ENCODE data around the gene BAHCC1.

BAHCC1 gene

DNA sequence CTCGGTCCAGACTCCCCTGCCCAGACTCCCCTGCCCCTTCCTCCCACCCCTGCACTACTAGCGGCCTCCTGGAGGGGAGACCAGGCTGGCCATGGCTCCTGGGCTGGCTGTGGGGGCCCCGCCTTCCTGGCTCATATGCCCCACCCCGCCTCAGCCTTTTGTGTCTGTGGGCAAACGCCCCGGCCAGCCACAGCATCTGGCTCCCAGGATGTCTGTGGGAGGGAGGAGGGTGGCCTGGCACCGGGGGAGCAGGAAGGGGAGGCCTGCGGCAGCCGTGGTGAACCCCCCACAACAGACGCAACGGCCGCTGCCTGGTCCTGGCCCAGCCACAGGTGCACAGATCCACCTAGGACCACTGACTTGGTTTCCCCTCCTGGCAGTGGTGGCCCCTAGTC lies 32.9 kb downstream of the BAHCC1 start:
- no peak for DNase-seq

DNA sequence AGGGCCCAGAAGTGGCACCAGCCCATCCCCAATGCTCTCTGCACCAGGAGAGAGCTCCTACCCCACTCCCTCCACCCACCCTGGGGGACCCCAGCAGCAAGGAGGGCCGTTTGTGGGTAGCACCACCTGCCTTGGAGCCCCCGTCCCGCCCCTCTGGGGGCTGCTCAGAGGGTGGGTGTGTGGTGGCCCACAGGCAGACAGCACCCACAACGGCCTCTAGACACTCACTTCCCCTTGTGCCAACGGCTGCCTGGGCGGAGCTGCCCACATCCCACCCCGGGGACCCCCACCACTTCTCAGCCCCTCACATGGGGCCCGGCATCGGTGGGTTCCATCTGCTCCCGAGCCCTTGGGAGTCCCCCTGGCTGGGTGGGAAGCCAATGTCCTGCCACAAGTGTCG lies 33.3 kb downstream of the BAHCC1 start:
- DNase-seq: no peak

DNA sequence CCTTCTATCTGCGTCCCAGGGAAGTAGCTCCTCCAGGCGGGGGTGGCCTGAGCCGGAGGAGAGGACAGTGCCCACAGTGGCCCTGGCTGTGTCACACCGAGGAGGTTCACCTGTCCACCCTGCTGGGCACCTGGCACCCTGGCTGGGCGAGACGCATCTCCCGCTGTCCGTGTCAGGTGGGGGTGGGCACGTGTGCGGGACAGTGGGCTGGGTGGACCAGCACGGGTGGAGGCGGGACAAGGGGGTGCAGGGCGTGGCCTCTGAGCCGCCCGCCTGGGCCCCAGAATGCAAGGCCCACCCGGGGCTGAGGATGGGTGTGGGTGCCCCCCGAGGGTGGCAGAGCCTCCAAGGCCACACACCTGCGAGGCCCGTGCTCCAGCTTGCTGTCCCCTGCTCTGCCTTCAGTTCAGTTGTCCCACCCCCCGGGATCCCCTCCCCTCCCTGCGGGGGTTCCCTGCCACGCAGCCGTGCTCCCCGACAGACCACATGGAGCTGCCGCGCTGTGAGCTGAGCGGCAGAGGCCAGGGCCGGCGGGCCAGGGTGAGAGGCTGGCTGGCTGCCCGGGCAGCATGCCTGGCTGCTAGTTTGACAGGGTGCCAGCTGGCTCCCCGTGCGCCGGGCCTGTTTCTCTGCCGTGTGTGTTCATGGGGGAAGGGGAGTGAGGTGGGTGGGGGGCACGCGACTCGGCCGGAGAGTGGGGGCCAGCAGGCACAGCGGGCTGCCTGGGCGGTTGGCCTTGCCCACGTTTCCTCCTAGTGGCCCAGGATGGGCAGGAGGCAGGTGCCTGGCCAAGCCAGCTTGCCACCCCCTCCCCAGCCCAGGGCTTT lies 33.9 kb downstream of the BAHCC1 start:
- peak; percentile 83 for DNase-seq

DNA sequence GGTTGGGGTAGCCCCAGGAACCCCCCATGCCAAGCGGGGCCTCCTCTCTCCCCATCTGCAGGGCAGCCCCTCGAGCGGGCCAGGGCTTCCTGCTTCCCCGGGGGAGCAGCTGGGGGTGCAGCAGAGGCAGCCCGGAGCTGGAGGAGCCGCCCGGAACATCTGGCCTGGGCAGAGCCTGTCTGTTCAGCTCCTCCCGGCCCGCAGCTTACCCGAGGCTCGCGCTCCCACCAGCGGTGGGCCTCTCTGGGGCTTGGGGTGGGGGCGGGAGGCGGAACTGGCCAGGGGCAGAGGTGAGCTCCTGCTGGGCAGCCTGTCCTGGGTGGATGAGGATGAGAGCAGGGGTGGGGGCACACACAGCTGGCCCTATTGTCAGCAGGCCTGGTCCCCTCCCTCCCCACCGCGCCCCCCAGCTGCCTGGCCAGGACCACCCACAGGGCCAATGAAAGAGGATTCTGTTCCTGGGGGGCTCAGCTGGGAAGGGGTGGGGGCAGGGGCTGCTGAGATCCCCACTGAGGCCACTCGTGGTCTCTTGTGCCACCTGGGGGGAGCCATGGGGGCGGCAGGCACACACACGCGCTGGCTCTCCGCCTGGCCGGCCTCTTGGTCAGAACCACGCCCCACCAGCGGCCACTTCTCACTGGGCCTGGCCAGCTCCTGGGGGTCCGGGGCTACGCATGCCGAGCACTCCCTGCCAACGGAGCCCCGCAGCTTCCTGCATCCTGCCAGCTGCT lies 34.7 kb downstream of the BAHCC1 start:
- peak; percentile 81 for DNase-seq

DNA sequence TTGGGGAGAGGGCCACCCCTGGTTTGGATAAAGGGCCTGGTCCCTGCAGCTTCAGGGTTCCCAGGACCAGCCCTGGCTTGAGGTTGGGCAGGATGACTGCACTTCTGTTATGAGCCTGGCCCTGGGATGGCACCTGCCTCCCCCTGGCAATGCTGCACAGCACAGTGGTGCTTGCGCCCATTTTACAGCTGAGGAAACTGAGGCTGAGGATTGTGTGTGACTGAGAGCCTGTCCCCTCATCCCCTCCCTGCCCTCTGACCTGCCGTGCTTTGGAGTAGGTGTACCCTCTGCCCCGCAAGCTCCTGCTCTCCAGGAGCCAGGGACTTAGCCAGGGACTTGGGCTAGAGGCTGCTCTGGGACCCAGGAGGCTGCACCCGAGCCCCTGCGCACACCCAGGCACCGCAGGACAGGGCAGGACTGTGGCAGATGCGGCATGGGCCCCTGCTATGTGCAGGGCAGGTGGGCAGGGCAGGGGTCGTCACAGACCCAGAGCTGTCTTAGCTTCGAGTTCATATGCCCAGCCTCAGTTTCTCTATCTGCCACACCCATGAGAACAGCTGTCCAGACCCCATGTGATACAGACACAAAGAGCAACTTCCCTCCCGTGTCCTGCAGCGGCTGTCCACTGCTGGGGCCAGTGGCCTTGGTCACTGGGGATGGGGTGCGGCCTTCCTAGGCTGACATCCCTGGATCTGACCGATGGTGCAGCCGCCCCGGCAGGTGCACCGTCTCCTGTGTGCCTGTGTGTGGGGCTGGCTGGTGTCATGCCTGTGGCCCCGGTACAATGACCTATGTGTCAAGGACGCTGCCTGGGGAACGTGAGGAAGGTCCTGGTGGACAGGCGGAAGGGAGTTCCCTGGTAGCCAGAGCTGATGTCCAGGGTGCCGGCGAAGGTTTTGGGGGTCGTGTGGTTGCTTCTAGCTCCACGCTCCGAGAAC lies 36.6 kb downstream of the BAHCC1 start:
- DNase-seq: no peak

DNA sequence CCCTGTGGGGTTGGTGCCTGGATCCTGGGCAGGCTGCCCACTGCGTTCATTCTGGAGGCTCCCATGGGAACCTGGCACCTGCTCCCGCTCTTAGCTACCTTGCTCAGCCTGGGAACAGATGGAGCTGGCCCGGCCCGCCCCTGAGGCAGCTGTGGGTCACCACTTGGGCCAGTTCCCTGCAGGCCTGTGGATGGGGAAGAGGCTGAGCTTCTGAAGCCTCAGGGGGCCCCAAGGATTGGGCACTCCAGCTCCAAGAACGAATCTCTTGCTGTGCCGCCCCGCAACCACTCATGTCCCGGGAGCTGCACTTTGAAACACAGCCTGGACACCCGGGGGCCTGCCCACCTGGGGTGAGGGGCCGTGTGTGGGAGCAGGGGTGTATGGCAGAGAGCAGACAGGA lies 37.7 kb downstream of the BAHCC1 start:
- DNase-seq: peak; percentile 96

DNA sequence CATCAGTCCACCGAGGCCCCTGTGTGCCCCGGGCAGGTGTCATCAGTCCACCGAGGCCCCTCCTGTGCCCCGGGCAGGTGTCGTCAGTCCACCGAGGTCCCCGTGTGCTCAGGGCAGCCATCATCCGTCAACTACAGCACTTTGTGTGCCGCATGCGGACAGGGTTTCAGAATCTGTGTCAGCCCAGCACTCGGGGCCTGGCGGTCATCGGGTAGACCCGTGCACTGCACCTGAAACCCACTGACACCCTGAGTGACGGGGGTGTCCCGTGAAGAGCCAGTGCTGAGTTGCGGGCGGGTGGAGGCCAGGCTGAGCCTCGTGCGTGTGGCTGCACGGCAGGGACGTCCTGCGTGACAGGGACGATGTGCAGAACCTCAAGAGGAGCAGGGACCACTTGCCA lies 38.4 kb downstream of the BAHCC1 start:
- no peak for DNase-seq

DNA sequence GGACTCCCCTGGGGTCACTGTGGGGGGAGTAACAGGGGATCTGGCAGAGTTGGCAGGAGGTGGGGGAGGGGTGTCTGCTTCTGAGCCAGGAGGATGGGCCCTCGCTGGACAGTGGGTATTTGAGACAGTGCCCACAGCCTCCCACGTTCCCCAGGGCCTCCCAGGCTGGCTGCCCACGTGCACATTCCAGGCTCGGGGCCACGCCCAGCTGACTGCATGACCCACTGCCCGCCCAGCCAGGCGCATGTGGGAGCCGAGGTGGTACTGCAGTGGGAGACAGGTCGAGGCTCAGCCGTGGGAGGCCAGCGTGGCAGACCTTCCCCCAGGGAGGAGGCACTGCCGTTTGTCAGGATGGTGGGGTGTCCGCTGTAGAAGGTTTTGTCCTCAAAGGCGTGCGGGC lies 38.8 kb downstream of the BAHCC1 start:
- DNase-seq: no peak

DNA sequence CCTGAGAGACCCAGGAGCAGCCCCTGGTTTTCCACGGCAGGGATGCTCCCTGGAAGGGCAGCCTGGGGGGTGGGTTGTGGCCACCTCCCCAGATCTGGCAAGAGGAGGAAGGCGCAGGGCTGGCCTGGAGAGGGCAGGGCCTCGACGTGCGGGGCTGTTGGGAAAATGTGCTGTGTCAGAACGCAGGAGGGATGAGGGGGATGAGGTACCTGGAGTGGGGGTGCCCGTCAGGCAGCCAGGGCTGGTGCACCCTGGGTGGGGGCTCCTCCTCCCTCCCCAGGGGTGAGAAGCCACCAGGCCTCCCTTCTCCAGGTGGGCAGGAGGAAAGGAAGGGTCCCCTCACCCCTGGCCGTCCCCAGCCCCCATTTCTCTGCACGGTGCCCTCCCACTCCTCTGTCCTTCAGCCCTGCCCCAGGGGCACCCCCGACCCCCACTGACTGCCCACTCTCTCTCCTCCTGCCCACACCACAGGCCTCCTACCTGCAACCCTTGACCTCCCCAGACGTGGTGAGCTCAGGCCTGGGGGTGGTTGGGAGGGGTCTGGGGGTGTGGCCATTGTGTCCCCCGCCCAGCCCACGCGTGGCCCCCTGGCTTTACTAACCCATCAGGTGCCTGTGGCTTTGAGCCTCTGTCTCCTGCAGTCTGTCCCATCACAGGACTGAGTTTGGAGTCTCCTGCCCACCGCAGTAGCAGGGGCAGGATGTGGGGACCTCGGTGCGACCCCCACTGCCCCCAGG lies 39.6 kb downstream of the BAHCC1 start:
- no peak for DNase-seq

DNA sequence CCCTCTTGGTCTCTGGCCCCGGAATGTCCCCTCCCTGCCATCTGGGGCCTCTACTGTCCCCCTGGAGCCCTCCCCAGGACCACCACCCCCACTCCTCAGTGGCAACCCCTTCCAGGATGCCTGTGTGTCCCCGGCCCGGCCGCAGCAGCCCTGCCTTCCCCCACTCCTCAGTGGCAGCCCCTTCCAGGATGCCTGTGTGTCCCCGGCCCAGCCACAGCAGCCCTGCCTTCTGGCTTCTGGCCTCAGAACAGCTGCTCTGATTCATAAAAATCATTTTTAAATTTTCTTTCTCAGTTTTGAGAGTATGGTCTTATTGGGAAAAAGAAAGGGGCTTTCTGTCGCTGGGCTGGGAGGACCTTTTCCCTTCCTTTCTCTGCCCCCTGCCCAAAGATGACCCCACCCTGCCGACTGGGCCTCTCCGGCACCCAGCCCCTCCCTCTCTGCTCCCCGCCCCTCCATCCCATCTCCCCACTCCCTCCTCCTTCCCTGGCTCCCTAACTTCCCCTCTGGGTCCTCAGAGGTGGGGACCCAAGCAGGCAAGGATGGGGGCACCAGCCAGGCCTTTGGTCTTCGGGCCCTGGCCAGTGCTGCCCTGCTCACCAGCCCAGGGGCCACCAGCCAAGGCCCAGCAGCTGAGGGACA lies 40.5 kb downstream of the BAHCC1 start:
- no peak for DNase-seq

DNA sequence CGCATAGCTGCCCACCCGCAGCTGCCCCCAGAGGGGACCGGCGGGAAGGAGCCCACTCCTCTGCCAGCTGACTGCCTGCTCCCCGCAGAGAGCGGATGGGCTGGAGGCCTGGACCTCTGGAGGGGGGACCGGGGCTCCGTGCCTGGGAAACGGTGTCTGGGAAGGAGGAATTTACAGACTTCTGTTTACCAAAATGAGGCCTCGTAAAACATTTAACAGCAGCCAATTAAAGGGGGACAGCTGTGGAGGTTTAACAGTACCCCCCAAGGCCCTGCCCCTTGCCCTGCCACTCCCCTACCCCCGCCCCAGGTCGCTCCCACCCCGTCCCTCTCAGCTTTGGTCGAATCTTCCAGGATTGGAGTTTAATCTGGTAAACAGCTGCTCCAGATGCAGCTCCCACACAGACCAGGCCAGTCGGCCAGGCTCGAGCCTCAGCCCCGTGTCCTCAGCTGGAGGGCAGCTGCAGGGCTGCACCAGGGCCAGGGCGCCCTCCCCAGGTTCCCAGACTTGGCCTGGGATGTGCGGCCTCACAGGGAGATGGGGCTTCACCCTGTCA lies 41.1 kb downstream of the BAHCC1 start:
- no peak for DNase-seq

DNA sequence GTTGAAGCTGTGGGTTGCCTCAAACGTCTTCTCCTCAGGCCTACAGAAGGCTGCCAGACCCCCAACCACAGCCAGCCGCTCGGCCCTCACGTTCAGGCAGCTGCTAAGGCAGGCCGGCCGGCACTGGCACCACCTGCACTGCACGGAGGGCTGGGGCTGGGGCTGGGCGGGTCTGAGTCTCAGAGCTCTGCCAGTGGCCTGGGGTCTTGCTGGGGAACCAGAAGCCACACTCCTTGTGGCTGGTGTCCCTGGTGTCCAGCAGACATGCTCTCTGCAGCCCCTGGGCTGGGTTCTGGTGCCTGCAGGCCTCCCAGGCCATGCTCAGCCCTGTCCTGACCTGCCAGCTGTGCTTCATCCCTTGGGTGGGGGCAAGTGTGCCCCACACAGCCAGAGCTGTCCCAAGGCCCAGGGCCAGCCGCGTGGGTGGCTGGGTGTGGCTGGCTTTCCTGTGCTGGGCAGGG lies 42.0 kb downstream of the BAHCC1 start:
- no peak for DNase-seq

DNA sequence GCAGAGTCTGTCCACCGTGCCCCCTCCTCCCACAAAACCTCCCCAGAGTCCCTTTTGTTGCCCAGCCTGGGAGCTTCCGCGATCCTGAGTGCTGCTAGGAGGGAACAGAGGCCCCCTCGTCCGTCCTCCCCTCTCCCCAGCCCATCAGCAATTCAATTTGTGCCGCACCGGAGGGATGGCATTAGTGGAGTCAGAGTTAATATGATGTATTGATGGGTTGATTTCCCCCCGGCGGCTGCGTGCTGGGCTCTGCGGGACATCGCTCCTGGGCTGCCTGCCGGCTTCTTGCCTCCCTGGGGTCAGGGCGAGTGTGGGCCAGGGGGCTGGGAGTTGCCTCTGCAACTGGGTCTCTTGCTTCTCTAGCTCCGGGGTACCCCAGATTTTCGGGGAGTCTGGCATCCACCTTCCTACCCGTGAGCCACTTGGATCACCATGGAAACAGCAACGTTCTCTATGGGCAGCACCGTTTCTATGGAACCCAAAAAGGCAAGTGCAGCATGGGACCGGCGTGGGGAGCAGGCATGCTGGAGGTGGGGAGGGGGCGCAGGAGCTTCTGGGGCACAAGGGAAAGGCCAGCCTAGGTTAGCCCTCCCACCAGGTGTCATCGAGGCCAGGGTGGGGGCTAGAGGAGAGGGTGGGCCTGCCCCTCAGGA lies 42.9 kb downstream of the BAHCC1 start:
- DNase-seq: no peak

DNA sequence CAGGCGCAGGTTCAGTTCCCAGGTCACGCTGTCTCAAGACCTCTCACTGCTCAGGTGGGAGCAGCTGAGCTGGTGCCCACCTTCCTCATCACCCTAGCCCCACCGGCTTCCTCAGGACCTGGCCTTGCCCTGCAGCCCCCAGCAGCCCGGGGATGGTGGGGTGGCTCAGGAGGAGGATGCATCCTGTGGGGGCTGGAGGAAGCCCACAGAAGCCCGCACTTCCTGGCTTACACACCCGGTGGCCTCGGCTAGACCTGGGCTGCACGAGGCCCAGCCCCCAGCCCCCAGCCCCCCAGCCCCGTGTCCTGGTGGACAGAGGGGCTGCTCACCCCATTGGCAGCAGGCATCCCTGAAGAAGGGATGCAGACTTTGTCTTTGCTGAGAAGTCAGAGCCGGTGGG lies 43.4 kb downstream of the BAHCC1 start:
- DNase-seq: no peak

DNA sequence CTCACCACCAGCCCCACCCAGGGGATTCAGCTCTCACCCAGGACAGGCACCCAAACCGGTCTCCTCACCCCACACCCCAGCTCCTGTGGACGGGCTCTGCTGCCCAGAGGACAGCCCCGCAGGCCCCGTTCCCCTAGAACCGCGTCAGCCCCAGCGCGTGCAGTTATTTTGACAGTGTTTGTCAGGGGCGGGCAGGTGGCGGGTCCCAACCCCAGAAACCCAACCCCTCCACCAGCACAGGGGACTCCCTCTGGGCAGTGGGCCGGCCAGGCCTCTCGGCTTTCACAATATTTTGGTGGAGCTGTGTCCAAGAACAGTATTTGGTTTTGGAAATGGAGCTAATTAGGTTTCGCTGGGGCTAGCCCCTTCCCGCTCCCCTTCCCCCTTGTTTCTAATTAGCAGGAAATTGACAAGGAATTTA lies 44.8 kb downstream of the BAHCC1 start:
- no peak for DNase-seq

DNA sequence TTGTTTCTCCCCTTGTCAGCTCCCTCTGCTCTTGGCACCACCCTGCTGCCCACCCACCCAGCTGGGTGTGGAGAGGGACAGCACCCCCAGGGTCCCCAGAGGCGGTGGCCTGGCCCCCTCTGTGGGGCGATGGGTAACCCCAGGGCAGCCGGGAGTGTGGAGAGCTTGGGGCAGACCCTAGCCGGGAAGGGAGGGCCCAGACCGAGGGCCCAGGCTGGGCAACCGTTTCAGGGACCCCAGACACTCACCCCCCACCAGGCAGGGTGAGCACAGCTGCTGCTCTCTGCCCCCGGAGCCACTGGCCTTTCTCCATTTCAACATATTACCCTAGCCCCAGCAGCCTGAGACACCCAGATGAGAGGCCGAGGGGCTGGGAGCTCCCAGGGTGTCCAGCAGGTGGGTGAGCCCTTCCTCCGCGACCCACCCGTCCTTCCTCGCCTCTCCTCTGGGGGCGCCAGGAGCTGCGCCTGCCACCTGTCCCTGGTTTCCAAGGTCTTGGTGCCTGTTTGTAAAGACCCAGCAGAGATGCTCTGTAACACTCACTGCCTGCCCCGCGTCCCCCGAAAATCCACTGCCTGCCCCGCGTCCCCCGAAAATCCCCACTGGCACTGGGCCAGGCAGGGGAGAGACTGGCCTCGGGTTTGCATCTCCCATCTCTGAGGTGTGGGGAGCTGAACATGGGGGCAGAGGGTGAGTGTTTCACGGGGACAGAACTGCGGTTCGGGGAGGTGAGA lies 45.4 kb downstream of the BAHCC1 start:
- no peak for DNase-seq

DNA sequence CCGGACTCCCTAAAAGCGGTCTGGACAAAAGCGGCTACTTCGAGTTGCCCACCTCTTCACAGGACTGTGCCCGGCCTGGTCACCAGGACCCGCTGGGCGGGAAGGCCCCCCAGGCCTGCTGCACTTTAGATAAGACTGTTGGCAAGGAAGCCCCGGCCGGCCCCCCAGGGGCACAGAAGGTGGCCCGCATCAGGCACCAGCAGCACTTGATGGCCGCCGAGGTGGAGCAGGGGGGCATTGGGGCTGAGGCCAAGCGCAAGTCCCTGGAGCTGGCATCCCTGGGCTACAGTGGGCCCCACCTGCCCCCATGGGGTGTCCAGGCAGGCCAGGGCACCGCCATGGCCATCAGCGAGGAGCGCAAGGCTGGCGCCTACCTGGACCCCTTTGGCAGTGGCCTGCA lies 47.5 kb downstream of the BAHCC1 start:
- no peak for DNase-seq

DNA sequence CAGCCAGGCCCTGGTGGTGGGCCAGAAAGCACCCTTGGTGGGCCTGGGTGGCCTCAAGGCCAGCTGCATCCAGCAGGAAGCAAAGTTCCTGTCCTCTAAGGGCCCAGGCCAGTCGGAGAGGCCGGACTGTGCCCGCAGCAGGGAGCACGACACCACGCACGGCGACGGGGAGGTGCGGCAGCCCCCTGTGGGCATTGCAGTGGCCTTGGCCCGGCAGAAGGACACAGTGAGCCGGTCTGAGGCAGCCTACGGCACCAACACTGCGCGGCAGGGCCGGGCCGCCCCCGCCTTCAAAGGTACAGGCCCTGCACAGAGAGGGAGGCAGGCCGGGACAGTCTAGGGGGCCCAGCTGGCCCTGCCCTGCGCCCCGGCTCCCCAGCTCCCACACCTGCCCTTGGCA lies 48.0 kb downstream of the BAHCC1 start:
- no peak for DNase-seq

DNA sequence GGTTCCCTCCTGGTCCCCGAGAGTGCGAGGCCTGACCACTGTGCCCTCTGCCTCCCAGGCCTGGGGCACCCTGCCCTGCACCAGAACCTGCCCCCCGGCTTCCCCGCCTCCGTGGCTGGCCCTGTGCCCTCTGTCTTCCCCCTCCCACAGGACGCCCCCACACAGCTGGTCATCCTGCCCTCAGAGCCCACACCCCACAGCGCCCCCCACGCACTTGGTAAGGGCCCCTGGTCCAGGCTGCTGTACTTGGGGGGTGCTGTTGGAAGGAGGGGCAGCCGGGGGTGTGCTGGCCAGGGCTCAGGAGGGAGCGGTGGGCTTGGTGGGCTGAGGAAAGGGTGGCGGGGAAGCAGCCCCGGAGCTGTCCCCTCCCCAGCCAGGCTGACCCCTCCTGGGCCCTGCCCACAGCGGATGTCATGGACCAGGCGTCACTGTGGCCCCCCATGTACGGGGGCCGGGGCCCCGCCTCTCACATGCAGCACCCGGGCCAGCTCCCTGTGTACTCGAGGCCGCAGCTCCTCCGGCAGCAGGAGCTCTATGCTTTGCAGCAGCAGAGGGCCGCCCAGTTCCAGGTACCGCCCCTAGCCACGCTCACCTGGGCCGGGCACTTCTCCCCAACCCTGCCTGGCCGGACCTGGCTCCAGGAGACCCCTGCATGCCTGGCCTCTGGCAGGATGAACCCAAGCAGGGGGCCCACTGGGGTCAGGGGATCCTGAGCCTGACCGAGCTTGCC lies 49.5 kb downstream of the BAHCC1 start:
- no peak for DNase-seq

All from NCI-H2171 (cell line).